ENCODE results near the gene RGMB.

DNA sequence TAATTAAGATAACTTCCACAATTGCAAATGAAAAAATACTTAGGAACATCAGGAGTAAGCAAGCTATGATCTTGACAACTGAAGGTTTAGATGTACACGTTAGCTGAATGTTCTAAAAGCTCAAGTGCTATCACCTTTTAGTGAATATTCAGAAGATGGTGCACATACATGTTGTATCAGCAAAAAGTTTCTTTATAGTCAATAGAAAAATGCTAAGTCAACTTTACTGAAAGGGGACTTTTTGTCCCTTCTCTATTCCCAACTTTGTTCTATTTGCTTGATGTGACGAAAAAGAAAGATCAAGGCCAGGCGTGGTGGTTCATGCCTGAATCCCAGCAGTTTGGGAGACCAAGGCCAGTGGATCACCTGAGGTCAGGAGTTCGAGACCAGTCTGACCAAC lies 7.6 kb upstream of the RGMB start:
- TF ChIP-seq POLR2A (IDR thresholded peaks at IDR 0.05) (no peak), POLR2AphosphoS5 (IDR thresholded peaks at IDR 0.05) (no peak), EP300 (IDR thresholded peaks at IDR 0.05) (no peak)
- TF ChIP-seq, protein P1, sequence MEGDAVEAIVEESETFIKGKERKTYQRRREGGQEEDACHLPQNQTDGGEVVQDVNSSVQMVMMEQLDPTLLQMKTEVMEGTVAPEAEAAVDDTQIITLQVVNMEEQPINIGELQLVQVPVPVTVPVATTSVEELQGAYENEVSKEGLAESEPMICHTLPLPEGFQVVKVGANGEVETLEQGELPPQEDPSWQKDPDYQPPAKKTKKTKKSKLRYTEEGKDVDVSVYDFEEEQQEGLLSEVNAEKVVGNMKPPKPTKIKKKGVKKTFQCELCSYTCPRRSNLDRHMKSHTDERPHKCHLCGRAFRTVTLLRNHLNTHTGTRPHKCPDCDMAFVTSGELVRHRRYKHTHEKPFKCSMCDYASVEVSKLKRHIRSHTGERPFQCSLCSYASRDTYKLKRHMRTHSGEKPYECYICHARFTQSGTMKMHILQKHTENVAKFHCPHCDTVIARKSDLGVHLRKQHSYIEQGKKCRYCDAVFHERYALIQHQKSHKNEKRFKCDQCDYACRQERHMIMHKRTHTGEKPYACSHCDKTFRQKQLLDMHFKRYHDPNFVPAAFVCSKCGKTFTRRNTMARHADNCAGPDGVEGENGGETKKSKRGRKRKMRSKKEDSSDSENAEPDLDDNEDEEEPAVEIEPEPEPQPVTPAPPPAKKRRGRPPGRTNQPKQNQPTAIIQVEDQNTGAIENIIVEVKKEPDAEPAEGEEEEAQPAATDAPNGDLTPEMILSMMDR (IDR thresholded peaks at IDR 0.05): no peak

All from gastroesophageal sphincter (tissue), 3 donors.